Measurements from ENCODE around the gene FAM174A.
"Not testable (repeated sequence)": the region's sequence is repeated elsewhere in the genome, so short reads cannot be mapped to it uniquely, and the experiment has no call there.

The FAM174A gene

GRCh38 chr5:100576217-100576751, 41.1 kb downstream of the FAM174A start:
- no peak for DNase-seq

GRCh38 chr5:100577506-100577905, 42.3 kb downstream of the FAM174A start:
- DNase-seq: no peak

GRCh38 chr5:100584069-100584468, 48.9 kb downstream of the FAM174A start:
- no peak for DNase-seq

- no peak for DNase-seq
Measured at GRCh38 chr5:100584889-100585288, 49.7 kb downstream of the FAM174A start.

GRCh38 chr5:100590867-100591266, 55.7 kb downstream of the FAM174A start:
- no peak for DNase-seq

- DNase-seq: no peak
Measured at GRCh38 chr5:100595152-100595811, 60.1 kb downstream of the FAM174A start.

GRCh38 chr5:100595812-100596173, 60.6 kb downstream of the FAM174A start:
- no peak for DNase-seq

GRCh38 chr5:100598446-100598845, 63.3 kb downstream of the FAM174A start:
- no peak for DNase-seq

GRCh38 chr5:100600298-100600994, 65.3 kb downstream of the FAM174A start:
- DNase-seq: peak; percentile 14 to 45 (median 29)

- no peak for DNase-seq
Measured at GRCh38 chr5:100603141-100603540, 68.0 kb downstream of the FAM174A start.

GRCh38 chr5:100604021-100604420, 68.8 kb downstream of the FAM174A start:
- not testable (repeated sequence) for DNase-seq

- no peak for DNase-seq
Measured at GRCh38 chr5:100609594-100609993, 74.4 kb downstream of the FAM174A start.

- no peak for DNase-seq
Measured at GRCh38 chr5:100614308-100614707, 79.1 kb downstream of the FAM174A start.

GRCh38 chr5:100615362-100615761, 80.2 kb downstream of the FAM174A start:
- peak in 2 of 4 experiments; percentile 17 to 29 for DNase-seq

GRCh38 chr5:100616291-100616690, 81.1 kb downstream of the FAM174A start:
- DNase-seq: no peak

GRCh38 chr5:100616981-100617380, 81.8 kb downstream of the FAM174A start:
- DNase-seq: no peak

- DNase-seq: peak; percentile 20 to 72 (median 45)
Measured at GRCh38 chr5:100623719-100624118, 88.5 kb downstream of the FAM174A start.

- DNase-seq: no peak
Measured at GRCh38 chr5:100634937-100635534, 99.9 kb downstream of the FAM174A start.

All from suppressor macrophage (primary cell).